Dedifferentiated amniotic fluid mesenchymal stem cell (primary cell): ENCODE data around the gene SLC1A3.

Experiments
- DNase-seq: peaks from one replicate; pipeline ENCODE4 v3.0.0-alpha.2; 2016; ENCODE audit errors: extremely low spot score

SLC1A3 gene

GRCh38 chr5:36655161-36655560 is 48.8 kb downstream of the SLC1A3 start:
- DNase-seq = no peak

GRCh38 chr5:36656556-36656955 is 50.1 kb downstream of the SLC1A3 start:
- no peak for DNase-seq

DNA sequence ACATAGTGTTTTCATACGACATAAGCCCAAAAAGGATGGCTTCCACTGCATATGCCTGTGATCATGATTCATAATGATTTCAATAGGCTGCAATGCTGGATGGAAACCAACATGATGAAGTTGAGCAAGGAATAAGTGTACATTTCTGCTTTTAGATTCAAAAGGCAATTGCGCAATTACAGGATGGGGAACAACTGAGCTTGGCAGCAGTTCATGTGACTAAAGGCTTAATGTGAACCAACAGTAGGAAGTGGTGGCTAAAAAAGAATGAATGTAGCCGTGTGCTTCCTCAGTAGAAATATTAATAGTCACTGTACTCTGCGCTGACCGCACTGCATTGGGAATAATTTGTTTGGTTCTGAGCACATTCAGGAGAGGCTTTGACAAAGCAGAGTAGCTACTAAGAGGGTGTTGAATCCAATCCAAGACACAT is 51.2 kb downstream of the SLC1A3 start:
- peak; percentile 96 for DNase-seq

- DNase-seq = no peak
Observed at GRCh38 chr5:36658038-36658756, 51.8 kb downstream of the SLC1A3 start.

DNA sequence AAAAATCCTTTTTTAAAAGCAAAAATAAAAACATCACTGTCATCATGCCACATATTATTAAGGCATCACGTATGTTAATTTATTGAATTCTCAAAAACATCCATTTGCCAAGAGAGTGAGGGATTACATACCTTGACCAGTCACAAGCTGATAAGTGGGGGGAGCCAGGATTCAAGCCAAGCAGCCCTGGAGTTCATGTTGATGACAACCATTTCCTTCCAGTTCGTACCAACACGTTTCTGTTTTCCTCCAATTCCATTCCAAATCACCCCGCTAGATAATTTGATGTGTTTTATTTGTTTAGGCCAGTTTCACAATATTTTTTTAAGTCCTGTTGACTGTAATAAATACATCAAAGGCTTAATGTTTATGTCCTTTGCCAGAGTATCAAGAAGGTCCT is 53.0 kb downstream of the SLC1A3 start:
- DNase-seq = no peak

GRCh38 chr5:36660397-36661049 is 54.1 kb downstream of the SLC1A3 start:
- DNase-seq = no peak

- DNase-seq = no peak
Observed at GRCh38 chr5:36661456-36662220, 55.2 kb downstream of the SLC1A3 start.

- DNase-seq = no peak
Observed at GRCh38 chr5:36662291-36662851, 56.0 kb downstream of the SLC1A3 start.

DNA sequence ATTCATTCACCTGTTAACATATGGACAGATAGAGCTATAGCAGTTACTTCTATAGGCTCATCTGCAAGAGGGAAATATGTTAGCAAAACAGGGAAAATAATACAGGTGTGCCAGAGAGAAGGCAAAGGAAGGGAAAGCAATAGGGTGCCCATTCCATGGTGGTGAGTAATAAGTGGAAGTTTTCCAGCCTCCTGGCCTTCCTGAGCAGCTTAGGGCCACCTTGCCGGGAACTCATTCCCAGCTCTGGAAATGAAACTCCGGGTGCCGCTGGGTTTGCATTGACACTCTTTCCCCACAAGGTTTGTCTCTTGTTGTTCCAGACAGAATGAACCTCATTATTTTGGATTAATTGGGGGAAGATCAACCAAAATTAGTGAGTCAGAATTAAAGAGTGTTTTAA is 58.4 kb downstream of the SLC1A3 start:
- no peak for DNase-seq

- no peak for DNase-seq
Observed at GRCh38 chr5:36665628-36666027, 59.2 kb downstream of the SLC1A3 start.

GRCh38 chr5:36666274-36666673 is 59.9 kb downstream of the SLC1A3 start:
- DNase-seq = no peak

GRCh38 chr5:36666986-36667385 is 60.6 kb downstream of the SLC1A3 start:
- DNase-seq = no peak

DNA sequence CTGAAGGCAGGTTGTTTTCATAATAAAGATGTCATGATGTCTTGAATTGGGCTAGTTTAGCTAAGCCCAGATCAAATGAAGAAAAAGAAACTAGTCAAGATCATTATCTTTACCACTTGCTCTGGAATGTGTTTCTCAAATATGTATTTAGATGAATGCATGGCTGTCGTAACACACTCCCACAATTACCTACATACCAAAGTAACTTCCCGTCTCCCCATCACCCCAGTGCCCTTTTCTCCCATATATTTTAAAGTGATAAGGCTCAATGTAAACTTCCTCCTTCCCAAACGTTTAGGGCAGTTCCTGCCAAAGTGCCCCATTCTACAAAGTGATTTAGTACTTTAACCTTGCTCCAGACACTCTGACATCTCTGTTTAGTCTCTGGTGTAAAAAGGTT is 61.4 kb downstream of the SLC1A3 start:
- DNase-seq = no peak

DNA sequence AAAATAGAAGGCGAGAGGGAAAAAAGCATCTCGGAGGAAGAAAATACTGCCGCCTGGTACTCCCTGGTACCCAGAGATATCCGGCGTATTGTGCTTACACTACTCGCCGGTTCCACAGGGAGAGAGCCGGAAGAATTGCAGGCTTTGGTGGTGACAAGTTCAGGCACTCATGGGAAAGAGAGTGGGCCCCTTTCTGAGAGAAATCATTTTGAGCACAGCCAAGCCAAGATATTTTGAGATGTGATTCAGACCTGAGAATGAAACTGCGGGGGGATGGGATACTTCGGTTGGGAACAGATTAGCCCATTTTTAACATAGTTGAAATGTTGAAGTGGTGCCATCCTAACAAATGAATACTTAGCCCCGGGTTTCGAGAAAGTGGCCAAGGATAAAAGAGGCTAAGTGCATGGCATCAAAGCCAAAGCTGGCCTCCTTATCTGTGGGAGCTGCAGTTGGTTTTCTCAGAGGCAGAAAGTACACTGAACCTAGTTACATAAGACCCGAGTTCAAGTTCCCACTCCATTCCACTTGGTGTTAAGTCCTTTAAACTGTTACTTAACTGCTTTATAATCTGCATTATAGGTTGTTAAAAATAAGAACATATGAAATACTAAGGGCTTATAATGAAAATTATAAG is 62.7 kb downstream of the SLC1A3 start:
- no peak for DNase-seq

DNA sequence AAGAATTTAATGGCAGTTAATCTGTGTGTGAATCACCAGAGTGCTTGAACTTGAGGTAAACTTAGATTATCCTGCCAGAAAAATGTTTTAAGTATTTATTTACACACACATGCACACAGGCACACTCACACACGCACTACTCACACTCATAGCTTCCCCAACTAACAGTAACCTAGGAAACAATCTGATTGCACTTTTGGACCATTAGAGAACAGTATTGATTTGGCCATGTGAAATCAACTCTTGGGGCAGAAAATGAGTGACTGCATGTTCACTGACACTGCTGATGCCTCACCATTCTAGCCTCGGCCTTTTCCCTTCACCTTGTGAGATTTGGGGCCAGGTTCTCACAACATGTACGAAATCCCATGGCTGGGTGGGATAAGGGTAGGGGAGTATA is 64.1 kb downstream of the SLC1A3 start:
- DNase-seq = no peak

DNA sequence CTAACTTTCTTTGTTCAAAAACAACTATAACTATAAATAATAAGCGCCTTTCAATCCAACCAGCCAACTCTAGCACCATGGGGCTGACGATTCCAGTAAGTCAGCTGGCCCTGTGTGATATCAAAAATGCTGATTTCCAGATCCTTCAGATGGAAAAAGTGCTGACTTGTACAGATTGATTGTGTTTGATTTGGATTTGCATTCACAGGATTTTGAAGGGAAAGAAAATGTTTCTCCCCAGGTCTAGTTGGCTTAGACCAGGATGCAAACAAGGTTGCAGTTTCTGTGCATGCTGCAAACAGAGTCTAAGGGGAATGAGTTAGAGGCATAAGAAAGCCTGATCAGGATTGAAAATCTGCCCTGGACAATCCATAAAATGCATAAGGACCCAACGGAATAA is 68.9 kb downstream of the SLC1A3 start:
- no peak for DNase-seq

- DNase-seq = no peak
Observed at GRCh38 chr5:36679221-36679989, 73.0 kb downstream of the SLC1A3 start.

- DNase-seq = no peak
Observed at GRCh38 chr5:36680066-36680465, 73.7 kb downstream of the SLC1A3 start.

DNA sequence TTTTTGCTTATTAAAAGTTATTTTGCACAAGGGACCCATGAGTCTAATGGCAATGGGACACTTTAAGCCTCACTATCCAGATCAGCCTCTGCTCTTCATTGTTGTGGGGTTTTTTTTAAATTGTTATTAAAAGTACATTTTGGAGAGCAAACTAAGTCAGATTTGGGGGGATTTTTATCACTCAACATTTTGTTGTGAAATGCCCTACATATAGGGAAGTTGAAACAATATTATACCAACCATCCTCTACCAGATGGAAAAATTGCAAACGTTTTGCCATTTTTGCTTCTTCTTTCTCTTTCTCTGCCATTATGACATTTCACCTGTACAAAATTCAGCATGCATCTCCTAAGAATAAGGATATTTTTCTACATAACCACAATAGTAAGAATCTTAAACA is 75.3 kb downstream of the SLC1A3 start:
- DNase-seq = no peak

- no peak for DNase-seq
Observed at GRCh38 chr5:36682499-36682898, 76.1 kb downstream of the SLC1A3 start.

- no peak for DNase-seq
Observed at GRCh38 chr5:36683821-36684434, 77.5 kb downstream of the SLC1A3 start.
